GM21825 (cell line): Measurements from ENCODE around the gene BIRC6.
A peak's percentile ranks its signal among the peaks of the same experiment; 100 is the strongest.
"Not testable (repeated sequence)": the region's sequence is repeated elsewhere in the genome, so short reads cannot be mapped to it uniquely, and the experiment has no call there.

Source experiments
- ATAC-seq: cut with Tn5 transposase; IDR thresholded peaks from one replicate; pipeline ENCODE4 v1.9.1; 2021; ENCODE audit warnings: mild to moderate bottlenecking, moderate library complexity; ENCODE audit not compliant: unreplicated experiment

The BIRC6 gene

GRCh38 chr2:32356681-32357317, at the start of gene BIRC6:
Gene BIRC6, plus strand, starts transcription at chr2:32357023. Its CDS starts 139 bp downstream, at chr2:32357162.
- peak; percentile 85 for ATAC-seq

DNA sequence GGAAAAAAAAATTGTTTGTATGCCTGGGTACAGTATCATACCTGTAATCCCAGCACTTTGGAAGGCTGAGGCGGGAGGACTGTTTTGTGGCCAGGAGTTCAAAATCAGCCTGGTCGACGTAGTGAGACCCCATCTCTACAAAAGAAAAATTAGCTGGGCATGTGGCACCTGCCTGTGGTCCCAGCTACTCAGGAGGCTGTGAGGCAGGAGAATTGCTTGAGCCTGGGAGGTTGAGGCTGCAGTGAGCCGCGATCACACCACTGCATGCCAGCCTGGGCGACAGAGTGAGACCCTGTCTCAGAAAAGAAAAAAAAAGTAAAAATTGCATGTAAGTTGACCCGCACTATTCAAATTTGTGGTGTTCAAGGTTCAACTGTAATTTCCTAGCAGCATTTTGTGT, 46.2 kb upstream of the BIRC6 start:
- no peak for ATAC-seq

DNA sequence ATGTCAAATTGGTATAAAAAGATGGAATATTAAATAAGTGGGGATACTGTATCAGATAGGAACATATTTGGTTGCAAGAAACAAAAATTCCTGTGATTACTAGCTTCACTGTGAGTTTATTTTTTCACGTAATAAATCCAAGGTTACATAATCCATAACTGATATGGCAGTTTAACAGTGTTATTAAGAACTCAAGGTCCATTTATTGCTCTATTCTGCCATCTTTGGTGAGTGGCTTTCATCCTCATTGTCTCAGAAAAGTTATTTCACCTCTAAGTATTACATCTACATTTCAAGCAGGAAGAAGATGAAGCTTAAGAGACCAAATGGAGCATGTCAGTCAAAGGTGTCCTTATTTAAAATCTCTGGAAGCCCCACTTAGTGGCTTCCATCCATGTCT, 41.9 kb upstream of the BIRC6 start:
- ATAC-seq: no peak

DNA sequence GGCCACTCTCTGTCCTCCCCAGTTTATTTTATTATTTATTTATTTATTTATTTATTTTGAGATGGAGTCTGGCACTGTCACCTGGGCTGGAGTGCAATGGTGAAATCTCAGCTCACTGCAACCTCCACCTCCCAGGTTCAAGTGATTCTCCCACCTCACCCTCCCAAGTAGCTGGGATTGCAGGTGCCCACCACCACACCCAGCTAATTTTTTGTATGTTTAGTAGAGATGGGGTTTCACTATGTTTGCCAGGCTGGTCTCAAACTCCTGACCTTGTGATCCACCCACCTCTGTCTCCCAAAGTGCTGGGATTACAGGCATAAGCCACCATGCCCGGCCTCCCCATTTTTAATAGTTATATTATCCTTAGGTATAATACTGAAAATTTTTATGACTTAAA, 28.1 kb upstream of the BIRC6 start:
- not testable (repeated sequence) for ATAC-seq

DNA sequence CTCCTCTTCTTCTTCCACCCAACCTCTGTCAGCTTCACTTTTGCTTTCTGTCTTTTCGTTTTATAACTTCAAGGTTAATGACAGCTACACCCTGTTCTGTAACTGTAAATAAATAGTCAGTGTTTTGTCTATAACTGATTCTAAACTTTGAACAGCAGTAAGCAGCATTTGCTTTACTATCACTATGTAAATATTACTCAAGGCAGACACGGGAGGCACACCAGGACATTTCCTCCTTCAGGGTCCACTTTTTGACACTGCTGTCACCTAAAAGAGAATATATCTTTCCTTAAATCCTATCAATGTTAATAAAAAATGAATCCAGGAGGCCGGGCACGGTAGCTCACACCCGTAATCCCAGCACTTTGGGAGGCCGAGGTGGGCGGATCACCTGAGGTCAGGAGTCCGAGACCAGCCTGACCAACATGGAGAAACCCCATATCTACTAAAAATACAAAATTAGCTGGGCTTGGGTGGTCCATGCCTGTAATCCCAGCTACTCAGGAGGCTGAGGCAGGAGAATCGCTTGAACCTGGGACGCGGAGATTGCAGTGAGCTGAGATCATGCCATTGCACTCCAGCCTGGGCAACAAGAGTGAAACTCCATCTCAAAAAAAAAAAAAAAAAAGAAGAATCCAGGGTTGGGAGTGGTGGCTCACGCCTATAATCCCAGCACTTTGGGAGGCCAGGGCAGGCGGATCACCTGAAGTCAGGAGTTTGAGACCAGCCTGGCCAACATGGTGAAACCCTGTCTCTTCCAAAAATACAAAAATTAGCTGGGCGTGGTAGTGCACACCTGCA, 27.4 kb upstream of the BIRC6 start:
- not testable (repeated sequence) for ATAC-seq

- ATAC-seq: no peak
Measured at GRCh38 chr2:32330136-32330535, 26.7 kb upstream of the BIRC6 start.

- no peak for ATAC-seq
Measured at GRCh38 chr2:32342801-32343200, 14.0 kb upstream of the BIRC6 start.

DNA sequence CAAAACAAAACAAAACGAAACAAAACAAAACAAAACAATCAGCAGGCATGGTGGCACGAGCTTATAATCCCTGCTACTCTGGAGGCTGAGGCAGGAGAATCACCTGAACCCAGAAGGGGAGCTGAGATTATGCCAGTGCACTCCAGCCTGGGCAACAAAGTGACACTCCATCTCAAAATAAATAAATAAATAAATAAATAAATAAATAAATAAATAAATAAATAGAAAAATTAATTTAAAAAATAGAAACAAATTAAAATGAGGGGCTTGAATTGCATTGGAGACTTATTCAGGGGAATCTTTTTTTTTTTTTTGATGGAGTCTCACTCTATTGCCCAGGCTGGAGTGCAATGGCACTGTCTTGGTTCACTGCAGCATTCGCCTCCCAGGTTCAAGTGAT, 6.0 kb upstream of the BIRC6 start:
- not testable (repeated sequence) for ATAC-seq

- ATAC-seq: no peak
Measured at GRCh38 chr2:32355976-32356680, 695 bp upstream of the BIRC6 start.

GRCh38 chr2:32357318-32358110, 691 bp downstream of the BIRC6 start:
- ATAC-seq: no peak

- no peak for ATAC-seq
Measured at GRCh38 chr2:32358111-32358482, 1.3 kb downstream of the BIRC6 start.

GRCh38 chr2:32360416-32360815, 3.6 kb downstream of the BIRC6 start:
- no peak for ATAC-seq

GRCh38 chr2:32362997-32363396, 6.2 kb downstream of the BIRC6 start:
- not testable (repeated sequence) for ATAC-seq

- ATAC-seq: peak; percentile 68
Measured at GRCh38 chr2:32363597-32363996, 6.8 kb downstream of the BIRC6 start.

DNA sequence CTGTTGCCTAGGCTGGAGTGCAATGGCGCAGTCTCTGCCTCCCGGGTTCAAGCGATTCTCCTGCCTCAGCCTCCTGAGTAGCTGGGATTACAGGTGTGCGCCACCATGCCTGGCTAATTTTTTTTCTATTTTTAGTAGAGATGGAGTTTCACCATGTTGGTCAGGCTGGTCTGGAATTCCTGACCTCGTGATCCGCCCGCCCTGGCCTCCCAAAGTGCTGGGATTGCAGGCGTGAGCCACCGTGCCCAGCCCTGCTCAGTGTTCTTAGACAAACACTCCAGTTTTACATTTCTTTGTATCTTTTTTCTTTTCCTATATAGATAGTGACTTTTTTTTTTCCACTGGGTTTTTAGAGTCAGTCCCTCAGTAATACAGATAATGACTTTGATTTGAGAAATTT, 7.5 kb downstream of the BIRC6 start:
- not testable (repeated sequence) for ATAC-seq

DNA sequence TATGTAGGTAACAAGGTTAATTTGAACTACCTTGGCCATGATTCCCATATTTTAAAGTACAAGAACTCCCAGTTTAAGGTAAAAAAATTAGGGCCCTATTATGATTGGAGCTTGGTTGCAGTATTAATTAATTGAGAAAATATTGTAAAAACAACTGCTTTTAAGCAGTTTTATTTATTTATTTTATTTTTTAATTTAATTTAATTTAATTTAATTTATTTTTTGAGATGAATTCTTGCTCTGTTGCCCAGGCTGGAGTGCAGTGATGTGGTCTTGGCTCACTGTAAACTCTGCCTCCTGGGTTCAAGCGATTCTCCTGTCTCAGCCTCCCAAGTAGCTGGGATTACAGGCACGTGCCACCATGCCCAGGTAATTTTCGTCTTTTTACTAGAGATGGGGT, 8.9 kb downstream of the BIRC6 start:
- not testable (repeated sequence) for ATAC-seq

GRCh38 chr2:32366595-32366994, 9.8 kb downstream of the BIRC6 start:
- no peak for ATAC-seq

- no peak for ATAC-seq
Measured at GRCh38 chr2:32369222-32369621, 12.4 kb downstream of the BIRC6 start.

GRCh38 chr2:32370942-32371341, 14.1 kb downstream of the BIRC6 start:
- ATAC-seq: not testable (repeated sequence)

DNA sequence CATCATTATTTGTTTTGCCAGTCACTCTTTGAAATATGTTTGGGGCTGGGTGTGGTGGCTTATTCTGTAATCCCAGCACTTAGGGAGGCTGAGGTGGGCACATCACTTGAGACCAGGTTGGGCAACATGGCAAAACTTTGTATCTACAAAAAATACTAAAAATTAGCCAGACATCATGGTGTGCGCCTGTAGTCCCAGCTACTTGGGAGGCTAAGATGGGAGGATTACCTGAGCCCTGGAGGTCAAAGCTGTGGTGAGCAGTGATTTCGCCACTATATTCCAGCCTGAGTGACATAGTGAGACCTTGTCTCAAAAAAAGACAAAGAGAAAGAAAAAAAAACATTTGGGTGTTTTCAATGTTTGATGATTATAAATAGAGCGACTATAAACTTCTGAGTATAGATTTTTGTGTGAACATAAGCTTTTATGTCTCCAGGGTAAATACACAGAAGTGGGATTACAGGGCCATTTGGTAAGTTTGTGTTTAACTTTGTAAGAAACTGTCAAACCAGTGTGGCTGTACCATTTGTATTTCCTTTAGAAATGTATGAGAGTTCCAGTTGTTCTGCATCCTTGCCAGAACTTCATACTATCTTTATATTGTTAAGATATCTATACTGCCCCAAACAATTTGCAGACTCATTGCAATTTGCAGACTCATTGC, 15.8 kb downstream of the BIRC6 start:
- no peak for ATAC-seq
